Liver (tissue), 9 donors: ENCODE results near the gene SEPHS2. TPM values are rescaled to one million over a fixed set of nuclear protein-coding genes. Genes with fewer than 3 reads are reported as not detected.
A peak's percentile ranks its signal among the peaks of the same experiment; 100 is the strongest.

ENCODE experiments used
- DNase-seq: peaks from one replicate; pipeline ENCODE4 v3.0.0-alpha.2; 2017; ENCODE audit warnings: low spot score
- H3K27ac ChIP-seq, 2 donors: one replicate each; pipeline ENCODE4 v1.7.0; 2013; ENCODE audit warnings: inconsistent platforms in 2 of 2, low read length in 2 of 2, control low read depth in 1 of 2, low read depth in 1 of 2, mild to moderate bottlenecking in 1 of 2
- H3K27me3 ChIP-seq, 4 donors: one replicate each; pipeline versions ENCODE4 v1.6.1 to v1.7.0; 2013; ENCODE audit warnings: low read length in 3 of 4, inconsistent platforms in 1 of 4, mild to moderate bottlenecking in 1 of 4, moderate library complexity in 1 of 4; ENCODE audit not compliant: control insufficient read depth in 4 of 4, insufficient read depth in 4 of 4
- H3K36me3 ChIP-seq, 4 donors: one replicate each; pipeline versions ENCODE4 v1.6.1 to v1.7.0; 2013; ENCODE audit warnings: low read length in 3 of 4, mild to moderate bottlenecking in 3 of 4, low read depth in 1 of 4, moderate library complexity in 1 of 4; ENCODE audit not compliant: control insufficient read depth in 4 of 4, insufficient read depth in 3 of 4
- H3K4me1 ChIP-seq, 4 donors: one replicate each; pipeline versions ENCODE4 v1.6.1 to v1.7.0; 2013; ENCODE audit warnings: low read length in 3 of 4, mild to moderate bottlenecking in 3 of 4, moderate library complexity in 1 of 4; ENCODE audit not compliant: control insufficient read depth in 4 of 4, insufficient read depth in 4 of 4
- H3K4me3 ChIP-seq, 3 donors: one replicate each; pipeline versions ENCODE4 v1.6.1 to v1.7.0; 2013; ENCODE audit warnings: low read length in 3 of 3, control low read depth in 1 of 3, low read depth in 1 of 3, mild to moderate bottlenecking in 1 of 3
- H3K9ac ChIP-seq, 2 donors: one replicate each; pipeline ENCODE4 v1.7.0; 2013; ENCODE audit warnings: low read length in 2 of 2, mild to moderate bottlenecking in 2 of 2, moderate library complexity in 2 of 2, control low read depth in 1 of 2, low read depth in 1 of 2
- H3K9me3 ChIP-seq, 4 donors: one replicate each; pipeline versions ENCODE4 v1.6.1 to v1.7.0; 2013; ENCODE audit warnings: low read length in 3 of 4; ENCODE audit not compliant: control insufficient read depth in 4 of 4
- ATF3 ChIP-seq: IDR thresholded peaks from 2 replicates; pipeline ENCODE4 v1.6.1; 2016; ENCODE audit warnings: antibody characterized with exemption
- CTCF ChIP-seq: fragments of 150-350 bp; IDR thresholded peaks from 2 replicates; pipeline ENCODE4 v1.5.1; 2017; ENCODE audit warnings: improper control_type of control experiment, low read depth, low read length; ENCODE audit not compliant: missing input control
- EGR1 ChIP-seq, 2 donors: IDR thresholded peaks; 2 replicates each; pipeline ENCODE4 v1.6.1; 2016 to 2018; ENCODE audit warnings: antibody characterized with exemption in 2 of 2, low read depth in 2 of 2
- FOXA1 ChIP-seq: IDR thresholded peaks from 2 replicates; pipeline ENCODE4 v1.6.1; 2016; ENCODE audit warnings: antibody characterized with exemption
- FOXA2 ChIP-seq: IDR thresholded peaks from 2 replicates; pipeline ENCODE4 v1.6.1; 2016; ENCODE audit warnings: antibody characterized with exemption
- GABPA ChIP-seq, 2 donors: IDR thresholded peaks in 1 of 2; conservative IDR thresholded peaks in 1 of 2; 2 replicates each; pipeline ENCODE4 v1.6.1; 2016; ENCODE audit warnings: antibody characterized with exemption in 2 of 2, mild to moderate bottlenecking in 1 of 2, moderate library complexity in 1 of 2
- HNF4A ChIP-seq, 2 donors: conservative IDR thresholded peaks; 2 replicates each; pipeline ENCODE4 v1.6.1; 2016; ENCODE audit warnings: antibody characterized with exemption in 2 of 2, mild to moderate bottlenecking in 2 of 2
- HNF4G ChIP-seq: IDR thresholded peaks from 2 replicates; pipeline ENCODE4 v1.6.1; 2016; ENCODE audit warnings: antibody characterized with exemption
- JUND ChIP-seq, 2 donors: IDR thresholded peaks; 2 replicates each; pipeline ENCODE4 v1.6.1; 2016; ENCODE audit warnings: antibody characterized with exemption in 2 of 2
- NR2F2 ChIP-seq: IDR thresholded peaks from 2 replicates; pipeline ENCODE4 v1.6.1; 2016; ENCODE audit warnings: antibody characterized with exemption
- RAD21 ChIP-seq, 2 donors: IDR thresholded peaks; 2 replicates each; pipeline ENCODE4 v1.6.1; 2016; ENCODE audit warnings: antibody characterized with exemption in 2 of 2, mild to moderate bottlenecking in 2 of 2
- RXRA ChIP-seq, 2 donors: IDR thresholded peaks; 2 replicates each; pipeline ENCODE4 v1.6.1; 2017 to 2018; ENCODE audit warnings: antibody characterized with exemption in 2 of 2, mild to moderate bottlenecking in 1 of 2
- SP1 ChIP-seq: IDR thresholded peaks from 2 replicates; pipeline ENCODE4 v1.6.1; 2018; ENCODE audit warnings: antibody characterized with exemption, mild to moderate bottlenecking
- TAF1 ChIP-seq: conservative IDR thresholded peaks from 2 replicates; pipeline ENCODE4 v1.6.1; 2016; ENCODE audit warnings: antibody characterized with exemption, mild to moderate bottlenecking
- YY1 ChIP-seq: IDR thresholded peaks from 2 replicates; pipeline ENCODE4 v1.6.1; 2016; ENCODE audit warnings: antibody characterized with exemption, mild to moderate bottlenecking
- WGBS: extraction: QIAGEN DNeasy Blood & Tissue Kit; methylation state at CpG from one replicate; pipeline ENCODE4 v1.1.7; 2013; 5-methylcytosine and 5-hydroxymethylcytosine counted together
- polyA plus RNA-seq, 2 donors: library from polyadenylated mRNA; stranded (reverse) in 1 of 2; unstranded in 1 of 2; fragments of 200-250 nt in 1 of 2; fragments of >200 nt in 1 of 2; fragmentation: Nextera tagmentation in 1 of 2; extraction: Ambion mirVana in 1 of 2; gene quantifications; one replicate each; pipeline versions ENCODE4 v1.2.1 to v1.2.3, GENCODE V29; 2013 to 2015
- total RNA-seq, 2 donors: library from RNA; depleted of rRNA; stranded (reverse); fragments of >200 nt; gene quantifications; one replicate each; pipeline ENCODE4 v1.2.3, GENCODE V29; 2014
- TF ChIP-seq, protein P1 (sequence below): IDR thresholded peaks from 2 replicates; pipeline ENCODE4 v1.6.1; 2016; ENCODE audit warnings: antibody characterized with exemption
- donor health status: healthy.
- donor health status: healthy.
- donor health status: healthy.
- donor health status: healthy.
- donor health status: healthy.

Gene SEPHS2
- total and polyA plus RNA-seq, 4 donors = 50.1 to 241 (median 132) TPM

GRCh38 chr16:30434852-30435251 lies 10.8 kb downstream of the SEPHS2 start:
- 84% methylated on average over 4 of the region's 4 CpGs for WGBS
- H3K27me3 ChIP-seq = no peaks in the 10 kb centered on the region
- no peaks in the 10 kb centered on the region for H3K9me3 ChIP-seq
- H3K4me3 ChIP-seq = no peak overlapping the region
- DNase-seq = no peak
- TF ChIP-seq CTCF (no peak), SP1 (no peak), FOXA1 (no peak), TAF1 (no peak), YY1 (no peak), HNF4G (no peak), HNF4A (conservative IDR thresholded peaks at IDR 0.05) (no peak), RXRA (IDR thresholded peaks at IDR 0.05) (no peak), GABPA (IDR thresholded peaks at IDR 0.05 in 1 of 2, conservative IDR thresholded peaks at IDR 0.05 in 1 of 2) (no peak), NR2F2 (no peak), JUND (IDR thresholded peaks at IDR 0.05) (no peak), RAD21 (IDR thresholded peaks at IDR 0.05) (no peak), EGR1 (IDR thresholded peaks at IDR 0.05; ENCODE audit: low read depth in 2 of 2) (no peak), FOXA2 (no peak)
- no peak overlapping the region for H3K27ac ChIP-seq
- H3K9ac ChIP-seq = no peak overlapping the region
- peaks cover 0 to 10% (median 6%) of the 10 kb centered on the region in 4 donors for H3K4me1 ChIP-seq
- H3K36me3 ChIP-seq = no peaks in the 10 kb centered on the region

DNA sequence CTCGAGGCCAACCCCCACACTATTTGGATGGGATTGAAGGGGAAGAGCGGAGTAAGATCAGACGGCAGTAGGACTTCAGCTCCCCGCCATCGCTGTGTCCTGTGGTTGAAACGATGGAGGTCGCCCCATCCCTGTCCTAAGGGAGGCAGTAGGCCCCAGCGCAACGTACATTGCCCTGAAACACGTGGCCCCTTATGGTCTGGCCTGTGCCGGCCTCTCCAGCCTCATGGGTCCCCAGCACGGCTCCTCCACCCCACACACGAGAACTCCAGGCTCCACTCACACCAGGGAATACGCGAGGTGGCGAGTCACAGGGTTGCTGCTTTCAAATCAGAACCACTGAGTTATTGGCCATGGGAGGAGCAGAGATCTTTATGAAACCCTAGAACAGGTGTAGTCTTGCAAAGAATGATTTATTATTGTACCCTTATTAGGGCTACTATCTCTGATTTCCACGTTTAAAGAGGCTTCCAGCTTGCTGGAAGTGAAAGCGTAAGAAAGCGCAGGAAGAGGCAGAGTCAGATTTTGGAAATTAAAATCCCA lies 15.2 kb downstream of the SEPHS2 start:
- TF ChIP-seq SP1 = no peak
- TF ChIP-seq RAD21 (IDR thresholded peaks at IDR 0.05) = peak in 1 of 2 donors; percentile 4
- TF ChIP-seq ATF3 = no peak
- peak; percentile 57 for TF ChIP-seq YY1
- no peak for TF ChIP-seq RXRA (IDR thresholded peaks at IDR 0.05)
- TF ChIP-seq, protein P1, sequence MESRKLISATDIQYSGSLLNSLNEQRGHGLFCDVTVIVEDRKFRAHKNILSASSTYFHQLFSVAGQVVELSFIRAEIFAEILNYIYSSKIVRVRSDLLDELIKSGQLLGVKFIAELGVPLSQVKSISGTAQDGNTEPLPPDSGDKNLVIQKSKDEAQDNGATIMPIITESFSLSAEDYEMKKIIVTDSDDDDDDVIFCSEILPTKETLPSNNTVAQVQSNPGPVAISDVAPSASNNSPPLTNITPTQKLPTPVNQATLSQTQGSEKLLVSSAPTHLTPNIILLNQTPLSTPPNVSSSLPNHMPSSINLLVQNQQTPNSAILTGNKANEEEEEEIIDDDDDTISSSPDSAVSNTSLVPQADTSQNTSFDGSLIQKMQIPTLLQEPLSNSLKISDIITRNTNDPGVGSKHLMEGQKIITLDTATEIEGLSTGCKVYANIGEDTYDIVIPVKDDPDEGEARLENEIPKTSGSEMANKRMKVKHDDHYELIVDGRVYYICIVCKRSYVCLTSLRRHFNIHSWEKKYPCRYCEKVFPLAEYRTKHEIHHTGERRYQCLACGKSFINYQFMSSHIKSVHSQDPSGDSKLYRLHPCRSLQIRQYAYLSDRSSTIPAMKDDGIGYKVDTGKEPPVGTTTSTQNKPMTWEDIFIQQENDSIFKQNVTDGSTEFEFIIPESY = no peak
- TF ChIP-seq NR2F2 = no peak
- no peak for TF ChIP-seq EGR1 (IDR thresholded peaks at IDR 0.05; ENCODE audit: low read depth in 2 of 2)
- TF ChIP-seq HNF4A (conservative IDR thresholded peaks at IDR 0.05) = peak in 1 of 2 donors; percentile 1
- no peak for TF ChIP-seq GABPA (IDR thresholded peaks at IDR 0.05 in 1 of 2, conservative IDR thresholded peaks at IDR 0.05 in 1 of 2)

More for the DNA sequence above, 15.2 kb downstream of the SEPHS2 start:
- H3K4me1 ChIP-seq = peaks cover 3 to 19% (median 15%) of the 10 kb centered on the region in 4 donors
- WGBS = 61% methylated on average over 19 of the region's 19 CpGs
- no peaks in the 10 kb centered on the region for H3K27me3 ChIP-seq
- DNase-seq = no peak
- no peaks in the 10 kb centered on the region for H3K9me3 ChIP-seq
- peak overlapping the region in 1 of 2 donors; percentile 47 for H3K9ac ChIP-seq
- H3K27ac ChIP-seq = peak overlapping the region; percentile 44 to 71
- peaks cover 0 to 7% (median 2%) of the 10 kb centered on the region in 4 donors for H3K36me3 ChIP-seq
- H3K4me3 ChIP-seq = peak overlapping the region in 1 of 3 donors; percentile 2
